DMS79 (cell line): Measurements from ENCODE around the gene DIP2B.

ENCODE experiments used
- DNase-seq: peaks from one replicate; lab custom pipeline; 2025; lab: John Stamatoyannopoulos, UW

The DIP2B gene

DNA sequence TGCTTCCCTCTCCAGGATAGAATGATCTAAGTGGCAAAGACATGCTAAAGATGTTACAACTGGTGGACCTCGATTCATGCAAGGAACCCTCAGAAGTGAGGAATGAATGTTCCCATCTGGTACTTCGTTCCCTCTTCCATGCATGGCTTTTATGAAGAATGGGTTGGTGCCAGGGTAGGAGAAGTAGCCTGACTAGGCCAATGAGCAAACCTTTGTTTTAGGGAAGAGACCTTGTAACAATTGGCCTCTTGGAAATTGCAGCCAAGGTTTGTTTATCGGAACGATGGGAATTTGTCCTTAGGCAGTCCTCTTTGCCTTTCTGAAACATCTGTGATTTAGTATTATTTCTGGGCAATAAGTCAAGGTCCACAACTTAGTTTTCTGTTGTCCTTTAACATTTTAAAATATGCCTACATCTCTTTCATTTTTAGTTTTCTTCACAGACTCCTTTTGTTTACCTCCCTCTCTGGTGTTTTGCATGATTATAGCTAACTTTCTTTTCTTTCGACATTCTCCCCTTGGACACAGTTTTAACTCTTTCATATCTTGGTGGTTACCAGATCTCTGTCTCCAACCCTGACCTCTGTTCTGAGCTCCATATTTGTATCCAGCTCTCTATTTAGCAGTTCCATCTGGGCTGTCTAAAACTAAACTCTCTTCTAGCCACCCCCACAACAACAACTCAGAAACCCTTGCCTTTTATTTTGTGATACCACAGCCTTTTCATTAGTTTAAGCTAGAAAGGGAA lies 70.0 kb downstream of the DIP2B start:
- DNase-seq: no peak

DNA sequence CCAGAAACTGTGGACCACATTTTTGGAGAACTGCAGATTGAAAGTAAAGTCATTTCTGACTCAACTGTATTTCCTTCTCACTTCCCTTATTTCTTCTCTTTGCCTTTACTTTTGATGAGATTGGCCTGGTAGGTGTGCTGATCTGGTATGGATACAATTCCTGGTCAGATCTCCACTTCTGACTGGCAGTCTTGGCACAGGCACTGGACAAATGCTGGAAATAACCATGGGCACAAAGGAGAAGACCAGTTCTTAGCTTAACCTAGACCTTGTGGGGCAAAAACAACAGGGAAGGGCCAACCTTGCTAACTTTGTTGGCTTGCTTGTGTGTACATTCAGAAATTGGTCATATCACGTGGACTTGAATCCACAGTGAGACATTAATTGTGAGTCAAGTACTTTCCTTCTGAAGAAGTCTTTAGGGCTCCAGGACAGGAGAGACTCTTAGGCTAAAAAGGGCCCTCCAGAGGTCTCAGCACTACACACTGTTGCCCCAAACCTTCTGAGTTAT lies 75.0 kb downstream of the DIP2B start:
- DNase-seq: no peak

DNA sequence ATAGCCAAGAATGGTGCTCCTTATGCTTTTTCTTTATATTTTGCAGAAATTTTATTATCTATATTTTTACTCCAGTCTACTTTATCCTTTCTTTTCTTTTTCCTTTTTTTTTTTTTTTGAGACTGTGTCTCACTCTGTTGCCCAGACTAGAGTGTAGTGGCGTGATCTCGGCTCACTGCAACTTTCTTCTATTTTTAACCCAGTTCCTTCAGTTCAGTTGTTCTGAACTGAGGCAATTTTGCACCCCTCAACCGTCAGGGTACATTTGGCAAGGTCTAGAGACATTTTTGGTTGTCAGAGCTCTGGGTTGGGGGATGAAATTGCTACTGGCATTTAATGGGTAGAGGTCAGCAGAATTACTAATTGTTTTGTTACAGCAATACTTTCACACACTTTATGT lies 75.7 kb downstream of the DIP2B start:
- no peak for DNase-seq

- no peak for DNase-seq
Measured at GRCh38 chr12:50581226-50582184, 76.7 kb downstream of the DIP2B start.

GRCh38 chr12:50584135-50584534 lies 79.3 kb downstream of the DIP2B start:
- DNase-seq: no peak

DNA sequence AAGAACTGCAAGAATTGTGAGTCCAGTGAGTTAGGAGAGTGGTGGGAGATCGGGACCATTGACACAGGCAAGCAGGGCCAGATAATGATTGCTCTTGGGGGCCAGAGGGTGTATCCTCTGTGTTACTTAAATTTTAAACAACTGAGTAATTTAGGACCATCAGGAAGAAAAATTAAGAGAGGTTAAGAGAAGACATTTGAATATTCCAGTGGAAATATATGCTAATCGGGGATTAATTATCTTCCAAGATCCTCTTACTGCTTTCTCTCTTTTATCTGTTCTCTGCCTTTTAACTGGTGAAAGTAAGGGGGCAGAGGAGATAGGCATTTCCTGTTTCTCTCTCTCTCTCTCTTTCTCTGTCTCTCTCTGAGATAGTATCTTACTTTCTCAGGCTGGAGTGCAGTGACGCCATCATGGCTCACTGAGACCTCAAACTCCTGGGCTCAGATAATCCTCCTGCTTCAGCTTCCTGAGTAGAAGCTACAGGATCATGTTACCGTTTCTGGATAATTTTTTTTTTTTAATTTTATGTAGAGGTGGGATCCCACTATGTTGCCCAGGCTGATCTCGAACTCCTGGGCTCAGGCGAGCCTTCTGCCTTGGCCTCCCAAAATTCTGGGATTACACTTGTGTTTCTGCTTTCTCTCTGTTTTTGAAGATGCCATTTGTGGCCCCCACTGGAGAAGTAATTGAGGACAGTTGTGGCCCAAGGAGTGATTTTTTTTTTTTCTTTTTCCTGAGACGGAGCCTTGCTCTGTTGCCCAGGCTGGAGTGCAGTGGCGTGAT lies 85.1 kb downstream of the DIP2B start:
- DNase-seq: no peak

GRCh38 chr12:50590869-50591268 lies 86.1 kb downstream of the DIP2B start:
- no peak for DNase-seq

- no peak for DNase-seq
Measured at GRCh38 chr12:50595667-50596066, 90.9 kb downstream of the DIP2B start.

DNA sequence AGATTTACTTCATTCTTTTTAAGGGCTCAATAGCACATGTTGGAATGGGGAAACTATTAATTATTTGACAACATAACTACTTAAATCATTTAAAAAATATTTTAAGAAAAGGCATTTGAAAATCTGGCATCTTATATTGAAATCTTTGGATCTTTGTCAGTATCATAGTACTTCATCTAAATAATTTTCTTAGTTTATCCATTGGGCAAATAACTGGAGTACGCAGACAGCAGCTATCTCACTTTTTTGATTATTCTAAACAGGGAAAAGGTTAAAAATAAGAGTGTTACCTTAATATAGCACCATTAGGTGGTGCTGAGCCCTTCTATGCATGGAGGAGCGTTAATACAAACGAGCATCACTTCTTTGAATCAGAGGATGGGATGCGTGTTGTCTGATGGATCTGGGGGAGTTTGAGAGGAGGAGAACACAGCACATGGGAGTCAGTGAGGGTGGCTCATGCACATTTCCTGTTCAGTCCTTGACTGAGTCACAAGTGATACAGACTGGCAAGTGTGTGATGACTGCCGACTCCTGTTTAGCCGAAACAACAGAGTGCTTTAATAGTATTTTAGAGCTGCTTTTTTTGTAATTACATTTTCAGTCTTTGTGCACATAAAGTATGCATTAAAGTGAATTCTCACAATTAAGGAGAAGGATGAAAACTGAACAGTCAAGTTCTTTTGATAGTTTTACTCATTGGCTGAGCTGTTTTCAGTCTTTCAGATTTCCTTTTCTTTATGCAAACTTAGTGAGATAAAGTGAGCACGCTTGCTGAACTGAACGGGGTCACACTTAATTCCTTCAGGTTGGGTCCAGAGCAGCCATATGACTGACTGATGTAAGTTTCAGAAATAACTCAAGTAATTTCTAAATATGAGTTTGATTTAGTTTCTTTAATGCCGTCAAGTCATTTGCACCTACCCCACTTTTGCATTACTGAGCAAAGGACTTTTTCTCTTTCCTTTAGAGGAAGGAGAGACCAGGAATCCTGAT lies 92.7 kb downstream of the DIP2B start:
- no peak for DNase-seq

DNA sequence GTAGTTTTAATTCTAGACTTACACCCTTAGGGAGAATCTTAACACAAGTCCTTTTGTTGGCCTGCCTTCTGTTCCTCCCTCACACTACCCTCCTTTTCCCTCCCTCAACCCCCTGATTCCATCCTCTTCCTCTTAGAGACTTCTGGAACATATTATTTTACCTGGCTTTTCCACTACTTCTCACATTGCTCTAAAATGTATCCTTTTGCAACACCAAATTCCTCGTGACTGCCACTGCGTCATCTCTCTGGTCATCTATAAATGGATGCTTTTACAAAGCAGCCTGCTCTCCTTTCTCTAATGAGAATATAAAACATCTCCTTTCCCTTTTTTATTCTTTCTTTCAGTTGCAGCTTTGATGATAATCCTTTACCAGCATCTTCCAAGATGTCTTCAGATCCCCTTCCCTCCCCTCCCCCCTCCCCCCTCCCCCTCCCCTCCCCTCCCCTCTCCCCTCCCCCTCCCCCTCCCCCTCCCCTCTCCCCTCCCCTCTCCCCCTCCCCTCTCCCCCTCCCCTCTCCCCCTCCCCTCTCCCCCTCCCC lies 93.6 kb downstream of the DIP2B start:
- no peak for DNase-seq

DNA sequence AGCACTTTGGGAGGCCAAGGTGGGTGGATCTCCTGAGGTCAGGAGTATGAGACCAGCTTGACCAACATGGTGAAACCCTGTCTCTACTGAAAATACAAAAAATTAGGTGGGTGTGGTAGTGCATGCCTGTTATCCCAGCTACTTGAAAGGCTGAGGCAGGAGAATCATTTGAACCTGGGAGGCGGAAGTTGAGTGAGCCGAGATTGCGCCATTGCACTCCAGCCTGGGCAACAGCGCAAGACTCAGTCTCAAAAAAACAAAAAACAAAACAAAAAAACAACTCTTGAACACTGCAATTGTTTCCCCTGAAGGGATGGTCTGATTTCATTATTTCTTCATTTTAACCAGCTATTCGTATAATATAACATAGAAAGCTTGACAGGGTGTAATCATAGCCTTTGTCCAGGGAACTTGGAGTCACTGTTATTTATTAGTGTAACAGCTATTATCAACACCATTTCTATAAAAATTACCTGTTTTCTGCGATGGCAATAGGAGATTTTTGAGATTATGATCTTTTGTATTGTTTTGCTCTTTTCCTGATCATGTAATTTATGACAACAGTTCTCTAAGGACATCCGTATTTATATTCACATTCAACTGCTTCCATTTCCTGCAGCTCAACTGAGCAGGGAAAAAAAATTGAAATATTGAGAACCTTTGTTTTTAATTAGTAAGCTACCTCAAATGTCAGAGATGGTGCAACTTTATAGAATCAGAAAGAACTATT lies 94.7 kb downstream of the DIP2B start:
- DNase-seq: no peak

- DNase-seq: no peak
Measured at GRCh38 chr12:50600364-50600763, 95.6 kb downstream of the DIP2B start.

DNA sequence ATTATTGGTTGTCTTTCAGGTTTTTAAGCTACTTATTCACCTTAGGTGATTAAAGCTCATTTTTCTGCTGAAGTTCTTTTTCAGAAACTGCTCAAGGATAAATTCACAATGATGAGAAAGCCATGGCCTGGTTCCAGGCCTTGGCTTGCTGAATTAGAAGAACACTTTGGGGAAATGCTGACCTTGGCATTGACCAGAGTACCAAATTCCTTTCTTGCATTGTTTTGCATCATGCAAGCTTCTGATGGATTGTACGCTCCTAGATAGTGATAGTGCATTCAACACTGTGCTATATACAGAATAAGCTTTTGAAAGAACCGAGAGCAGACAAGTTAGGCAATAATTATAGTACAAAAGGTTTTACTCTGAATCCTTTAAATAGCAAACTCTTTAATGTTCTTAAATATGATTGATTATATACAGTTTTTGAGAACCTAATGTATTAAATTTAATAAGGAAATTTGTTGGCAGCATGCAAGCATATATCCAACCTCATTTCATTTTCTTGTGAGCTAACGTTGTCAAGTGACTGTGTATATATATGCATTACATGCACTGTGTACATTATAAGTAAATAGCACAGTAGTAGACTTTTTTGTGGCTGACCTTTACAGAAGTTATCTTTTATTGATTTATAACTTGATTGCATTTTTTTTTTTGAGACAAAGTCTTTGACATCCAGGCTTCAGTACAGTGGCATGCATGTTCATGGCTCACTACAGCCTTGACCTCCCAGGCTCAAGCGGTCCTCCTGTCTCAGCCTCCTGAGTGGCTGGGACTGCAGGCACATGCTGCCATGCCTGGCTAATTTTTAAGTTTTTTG lies 99.2 kb downstream of the DIP2B start:
- no peak for DNase-seq

- DNase-seq: no peak
Measured at GRCh38 chr12:50604640-50604920, 99.8 kb downstream of the DIP2B start.

DNA sequence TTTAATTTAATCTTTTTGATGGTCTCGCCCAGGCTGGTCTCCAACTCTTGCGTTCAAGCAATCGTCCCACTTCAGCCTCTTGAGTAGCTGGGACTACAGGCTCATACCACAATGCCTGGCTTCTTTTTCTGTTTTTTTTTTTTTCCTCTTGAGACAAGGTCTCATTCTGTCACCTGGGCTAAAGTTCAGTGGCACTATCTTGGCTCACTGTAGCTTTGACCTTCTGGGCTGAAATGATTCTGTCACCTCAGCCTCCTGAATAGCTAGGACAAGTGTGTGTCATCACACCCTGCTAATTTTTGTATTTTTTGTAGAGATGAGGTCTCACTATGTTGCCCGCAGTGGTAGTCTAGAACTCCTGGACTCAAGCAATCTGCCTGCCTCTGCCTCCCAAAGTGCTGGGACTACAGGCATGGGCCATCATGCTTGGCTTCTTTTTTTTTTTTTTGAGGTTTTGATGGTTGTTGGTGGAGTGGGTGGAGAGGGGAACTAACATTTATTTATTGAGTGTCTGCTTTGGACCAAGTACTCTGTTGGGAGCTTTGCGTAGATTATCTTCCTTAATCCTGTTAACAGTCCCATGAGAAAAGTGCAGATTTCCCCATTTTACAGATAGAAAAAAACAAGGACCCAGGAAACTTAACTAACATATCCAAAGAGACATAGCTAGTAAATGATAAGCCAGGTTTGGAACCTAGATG lies 102.0 kb downstream of the DIP2B start:
- DNase-seq: no peak

- DNase-seq: no peak
Measured at GRCh38 chr12:50609292-50609874, 104.6 kb downstream of the DIP2B start.

- no peak for DNase-seq
Measured at GRCh38 chr12:50610171-50610570, 105.4 kb downstream of the DIP2B start.

- DNase-seq: no peak
Measured at GRCh38 chr12:50611021-50611744, 106.4 kb downstream of the DIP2B start.
